ENCODE data around the gene DBT.

DBT gene

GRCh38 chr1:100198596-100198995 is 51.0 kb downstream of the DBT start:
- DNase-seq (ENCODE audit: low read depth in 2 of 2) = no peak

- DNase-seq (ENCODE audit: low read depth in 2 of 2) = no peak
Observed at GRCh38 chr1:100188617-100189016, 61.0 kb downstream of the DBT start.

GRCh38 chr1:100187912-100188311 is 61.7 kb downstream of the DBT start:
- DNase-seq (ENCODE audit: low read depth in 2 of 2) = no peak

GRCh38 chr1:100184536-100184935 is 65.1 kb downstream of the DBT start:
- DNase-seq (ENCODE audit: low read depth in 2 of 2) = no peak

GRCh38 chr1:100183370-100183769 is 66.3 kb downstream of the DBT start:
- DNase-seq (ENCODE audit: low read depth in 2 of 2) = no peak

GRCh38 chr1:100178091-100178490 is 71.5 kb downstream of the DBT start, which contains the start of gene LRRC39:
TSS of gene LRRC39 (minus strand) at chr1:100178256. CDS start at chr1:100168516, 9,740 bp downstream.
- DNase-seq (ENCODE audit: low read depth in 2 of 2) = no peak

- no peak for DNase-seq (ENCODE audit: low read depth in 2 of 2)
Observed at GRCh38 chr1:100177295-100178041, 72.2 kb downstream of the DBT start.

- no peak for DNase-seq (ENCODE audit: low read depth in 2 of 2)
Observed at GRCh38 chr1:100168051-100168450, 81.6 kb downstream of the DBT start.

- no peak for DNase-seq (ENCODE audit: low read depth in 2 of 2)
Observed at GRCh38 chr1:100164702-100165101, 84.9 kb downstream of the DBT start.

- no peak for DNase-seq (ENCODE audit: low read depth in 2 of 2)
Observed at GRCh38 chr1:100164216-100164615, 85.4 kb downstream of the DBT start.

- no peak for DNase-seq (ENCODE audit: low read depth in 2 of 2)
Observed at GRCh38 chr1:100162881-100163280, 86.8 kb downstream of the DBT start.

GRCh38 chr1:100152271-100152670 is 97.4 kb downstream of the DBT start:
- DNase-seq (ENCODE audit: low read depth in 2 of 2) = no peak

- DNase-seq (ENCODE audit: low read depth in 2 of 2) = no peak
Observed at GRCh38 chr1:100151679-100152078, 98.0 kb downstream of the DBT start.

- no peak for DNase-seq (ENCODE audit: low read depth in 2 of 2)
Observed at GRCh38 chr1:100147875-100148274, 101.8 kb downstream of the DBT start.

- no peak for DNase-seq (ENCODE audit: low read depth in 2 of 2)
Observed at GRCh38 chr1:100146958-100147357, 102.7 kb downstream of the DBT start.

- no peak for DNase-seq (ENCODE audit: low read depth in 2 of 2)
Observed at GRCh38 chr1:100145116-100145515, 104.5 kb downstream of the DBT start.

- no peak for DNase-seq (ENCODE audit: low read depth in 2 of 2)
Observed at GRCh38 chr1:100142343-100142742, 107.3 kb downstream of the DBT start.

GRCh38 chr1:100141192-100141591 is 108.4 kb downstream of the DBT start:
- no peak for DNase-seq (ENCODE audit: low read depth in 2 of 2)

- DNase-seq (ENCODE audit: low read depth in 2 of 2) = no peak
Observed at GRCh38 chr1:100137602-100138001, 112.0 kb downstream of the DBT start.
